Prostate gland (tissue), 2 donors: ENCODE measurements around the gene SMARCB1.

Experiments
- CTCF ChIP-seq, 4 experiments: fragments of 200-600 bp in 2 of 4; fragments of 450-650 bp in 2 of 4; sonication (generic) in 2 of 4; IDR thresholded peaks; 1 replicate in 3 of 4; 2 replicates in 1 of 4; pipeline ENCODE4 v1.5.1; 2016 to 2019; ENCODE audit warnings: antibody characterized with exemption in 4 of 4, mild to moderate bottlenecking in 2 of 4, moderate library complexity in 2 of 4
- POLR2A ChIP-seq: fragments of 450-650 bp; IDR thresholded peaks from one replicate; pipeline ENCODE4 v1.6.1; 2016; ENCODE audit warnings: antibody characterized with exemption, mild to moderate bottlenecking
- POLR2AphosphoS5 ChIP-seq: sonication (generic); formaldehyde crosslinking; IDR thresholded peaks from one replicate; pipeline ENCODE4 v1.6.1; 2017; ENCODE audit warnings: antibody characterized with exemption

- no peak for TF ChIP-seq CTCF (IDR thresholded peaks at IDR 0.05)
- no peak for TF ChIP-seq POLR2AphosphoS5
- no peak for TF ChIP-seq POLR2A
Measured at GRCh38 chr22:23833911-23834317, 47.1 kb downstream of the SMARCB1 start.
